Astrocyte (in vitro differentiated cells and primary cell): ENCODE data around the gene RAB11FIP5.

Experiments
- CTCF ChIP-seq: IDR thresholded peaks from 2 replicates; pipeline ENCODE4 v1.5.1; 2011; ENCODE audit warnings: low read depth, mild to moderate bottlenecking, inconsistent platforms, low read length, moderate library complexity; ENCODE audit not compliant: insufficient read depth
- EZH2 ChIP-seq: IDR thresholded peaks from 2 replicates; pipeline ENCODE4 v1.6.1; 2012; ENCODE audit warnings: mild to moderate bottlenecking, low read length, inconsistent platforms; ENCODE audit not compliant: insufficient read depth

- TF ChIP-seq CTCF: no peak
- TF ChIP-seq EZH2: no peak
Measured at GRCh38 chr2:73084971-73085370, 27.8 kb downstream of the RAB11FIP5 start.
